HepG2 (cell line): ENCODE data around the gene SPNS3. TPM values are rescaled to one million over a fixed set of nuclear protein-coding genes. Genes with fewer than 3 reads are reported as not detected.

Experiments used
- ATAC-seq: fragments of 200-7000 bp; cut with Tn5 transposase; 3 replicates; pipeline ENCODE4 v1.9.1; 2020; ENCODE audit warnings: mild to moderate bottlenecking, moderate library complexity
- BruUV-seq: library from RNA; stranded (reverse); fragments of 400-500 nt; replicated peaks from 2 replicates; lab custom pipeline; 2021; lab: Mats Ljungman, UMichigan
- CTCF ChIA-PET: fragments of 300-600 bp; formaldehyde crosslinking; extraction: SDS; loops from one replicate; lab custom pipeline; 2021; ENCODE audit warnings: low total read pairs, inconsistent platforms, low intra/inter-chr PET ratio; lab: Yijun Ruan, JAX
- POLR2A ChIA-PET: fragments of 350-600 bp; sonication (Branson Sonifier 250); formaldehyde crosslinking; loops from one replicate; lab custom pipeline; 2020; ENCODE audit warnings: antibody characterized with exemption, inconsistent platforms; lab: Yijun Ruan, JAX
- DNase-seq: peaks from one replicate; pipeline ENCODE4 v3.0.0-alpha.2; 2015; ENCODE audit warnings: low spot score
- FAIRE-seq: peaks from 3 replicates; lab custom pipeline; 2011; peaks lifted over from hg19 to GRCh38; lab: Jason Lieb, UNC
- H2AFZ ChIP-seq: one replicate; pipeline ENCODE4 v1.6.1; 2011; ENCODE audit warnings: low read length, inconsistent platforms
- H3K27ac ChIP-seq: fragments of 300-600 bp; 3 replicates; pipeline ENCODE4 v1.8.0; 2011; ENCODE audit warnings: mixed run types, mild to moderate bottlenecking, mixed read lengths, low read length, inconsistent platforms; ENCODE audit not compliant: insufficient read depth; ENCODE audit errors: extremely low read length
- H3K27me3 ChIP-seq, 2 experiments: fragments of 200-600 bp in 1 of 2; 2 replicates in 1 of 2; 3 replicates in 1 of 2; pipeline versions ENCODE4 v1.6.0 to v1.8.0; 2011; ENCODE audit warnings: low read length in 2 of 2, mild to moderate bottlenecking in 2 of 2, moderate library complexity in 2 of 2, inconsistent platforms in 1 of 2; ENCODE audit not compliant: insufficient read depth in 2 of 2, control insufficient read depth in 1 of 2
- H3K36me3 ChIP-seq, 2 experiments: fragments of 200-600 bp in 1 of 2; replicated peaks in 1 of 2; 2 replicates in 1 of 2; 3 replicates in 1 of 2; pipeline versions ENCODE4 v1.5.1 to v1.8.0; 2011; ENCODE audit warnings: low read length in 2 of 2, inconsistent platforms in 1 of 2; ENCODE audit not compliant: insufficient read depth in 2 of 2, control insufficient read depth in 1 of 2
- H3K4me1 ChIP-seq: 2 replicates; pipeline ENCODE4 v1.5.1; 2012; ENCODE audit warnings: low read length, inconsistent platforms; ENCODE audit not compliant: insufficient read depth
- H3K4me2 ChIP-seq: 2 replicates; pipeline ENCODE4 v1.6.0; 2011; ENCODE audit warnings: low read depth, low read length, inconsistent platforms
- H3K4me3 ChIP-seq, 3 experiments: fragments of 200-600 bp in 1 of 3; sonication (generic), shearing (Covaris generic) in 1 of 3; replicated peaks in 1 of 3; 2 replicates each; pipeline ENCODE4 v1.5.1; 2011 to 2016; ENCODE audit warnings: low read length in 3 of 3, inconsistent platforms in 2 of 3, low read depth in 2 of 3, mild to moderate bottlenecking in 2 of 3, control low read depth in 1 of 3, mixed read lengths in 1 of 3; ENCODE audit not compliant: insufficient read depth in 1 of 3
- H3K79me2 ChIP-seq: one replicate; pipeline ENCODE4 v1.6.1; 2011; ENCODE audit warnings: low read length, inconsistent platforms; ENCODE audit not compliant: insufficient read depth
- H3K9ac ChIP-seq: 2 replicates; pipeline ENCODE4 v1.6.0; 2011; ENCODE audit warnings: mild to moderate bottlenecking, low read depth, low read length, inconsistent platforms; ENCODE audit not compliant: insufficient read depth
- H3K9me3 ChIP-seq: 2 replicates; pipeline ENCODE4 v1.5.1; 2012; ENCODE audit warnings: mild to moderate bottlenecking, low read length
- H4K20me1 ChIP-seq: 2 replicates; pipeline ENCODE4 v1.6.0; 2011; ENCODE audit warnings: inconsistent platforms, mild to moderate bottlenecking, low read length, moderate library complexity; ENCODE audit not compliant: insufficient read depth
- CENPBD1 ChIP-seq: sonication (generic); formaldehyde crosslinking; IDR thresholded peaks from 2 replicates; pipeline ENCODE4 v1.8.0; 2022; ENCODE audit warnings: missing genetic modification reagents, low read depth, mild to moderate bottlenecking, borderline replicate concordance
- HNF1B ChIP-seq: sonication (generic); formaldehyde crosslinking; IDR thresholded peaks from 2 replicates; pipeline ENCODE4 v1.5.1; 2020; ENCODE audit warnings: mild to moderate bottlenecking, moderate library complexity, missing genetic modification reagents
- SIN3A ChIP-seq: IDR thresholded peaks from 2 replicates; pipeline ENCODE4 v1.6.1; 2011; ENCODE audit warnings: low read depth, mild to moderate bottlenecking, control low read depth, low read length, borderline replicate concordance
- ZC3H13 ChIP-seq: sonication (generic); formaldehyde crosslinking; IDR thresholded peaks from 2 replicates; pipeline ENCODE4 v1.8.1; 2023; ENCODE audit warnings: mild to moderate bottlenecking, missing genetic modification reagents, moderate library complexity
- ZNF646 ChIP-seq: sonication (generic); formaldehyde crosslinking; IDR thresholded peaks from 2 replicates; pipeline ENCODE4 v1.9.0; 2021; ENCODE audit warnings: mild to moderate bottlenecking, missing genetic modification reagents
- ZNF773 ChIP-seq: sonication (generic); formaldehyde crosslinking; IDR thresholded peaks from 2 replicates; pipeline ENCODE4 v1.4.0; 2020; ENCODE audit warnings: missing genetic modification reagents, borderline replicate concordance
- ZNF777 ChIP-seq: sonication (generic); formaldehyde crosslinking; IDR thresholded peaks from 2 replicates; pipeline ENCODE4 v1.4.0; 2020; ENCODE audit warnings: missing genetic modification reagents
- ZZZ3 ChIP-seq: sonication (generic); formaldehyde crosslinking; IDR thresholded peaks from 2 replicates; pipeline ENCODE4 v1.4.0; 2020; ENCODE audit warnings: missing genetic modification reagents, mild to moderate bottlenecking, borderline replicate concordance
- WGBS: methylation state at CpG from one replicate; pipeline ENCODE4 v1.1.6; 2017; ENCODE audit warnings: low lambda C conversion rate; 5-methylcytosine and 5-hydroxymethylcytosine counted together
- in situ Hi-C: cut with HindIII; loops from 2 replicates; pipeline ENCODE4 v1.10.0; 2017; ENCODE audit warnings: low pct_unique_long_range_greater_than_20kb; ENCODE audit not compliant: extremely low pct_ligation_motif_present
- intact Hi-C: fragments of 100-400 bp; cut with micrococcal nuclease; formaldehyde crosslinking; loops from one replicate; pipeline ENCODE4 v1.10.0; 2022; ENCODE audit not compliant: unreplicated experiment
- polyA plus RNA-seq, 8 experiments: library from polyadenylated mRNA; depleted of rRNA in 3 of 8; stranded (reverse) in 7 of 8; unstranded in 1 of 8; fragments of >200 nt; fragmentation: Illumina TruSeq in 4 of 8; extraction: Trizol in 4 of 8; gene quantifications; 2 replicates each; pipeline versions ENCODE4 v1.2.1 to v1.2.3, GENCODE V29; 2011 to 2016; ENCODE audit warnings: low read depth in 4 of 8, missing spikeins in 1 of 8, mixed read lengths in 1 of 8; ENCODE audit not compliant: insufficient read depth in 1 of 8
- total RNA-seq, 5 experiments: library from RNA; depleted of rRNA; stranded (reverse); fragments of >200 nt; fragmentation: Illumina TruSeq; extraction: Trizol; gene quantifications; 2 replicates each; pipeline ENCODE4 v1.2.3, GENCODE V29; 2016; ENCODE audit warnings: low read depth in 1 of 5

SPNS3 gene
- total and polyA plus RNA-seq, 2 of the 13 experiments (the other 11 are each of a cell fraction or from before 2014, with no cell fraction given), result not detected

DNA sequence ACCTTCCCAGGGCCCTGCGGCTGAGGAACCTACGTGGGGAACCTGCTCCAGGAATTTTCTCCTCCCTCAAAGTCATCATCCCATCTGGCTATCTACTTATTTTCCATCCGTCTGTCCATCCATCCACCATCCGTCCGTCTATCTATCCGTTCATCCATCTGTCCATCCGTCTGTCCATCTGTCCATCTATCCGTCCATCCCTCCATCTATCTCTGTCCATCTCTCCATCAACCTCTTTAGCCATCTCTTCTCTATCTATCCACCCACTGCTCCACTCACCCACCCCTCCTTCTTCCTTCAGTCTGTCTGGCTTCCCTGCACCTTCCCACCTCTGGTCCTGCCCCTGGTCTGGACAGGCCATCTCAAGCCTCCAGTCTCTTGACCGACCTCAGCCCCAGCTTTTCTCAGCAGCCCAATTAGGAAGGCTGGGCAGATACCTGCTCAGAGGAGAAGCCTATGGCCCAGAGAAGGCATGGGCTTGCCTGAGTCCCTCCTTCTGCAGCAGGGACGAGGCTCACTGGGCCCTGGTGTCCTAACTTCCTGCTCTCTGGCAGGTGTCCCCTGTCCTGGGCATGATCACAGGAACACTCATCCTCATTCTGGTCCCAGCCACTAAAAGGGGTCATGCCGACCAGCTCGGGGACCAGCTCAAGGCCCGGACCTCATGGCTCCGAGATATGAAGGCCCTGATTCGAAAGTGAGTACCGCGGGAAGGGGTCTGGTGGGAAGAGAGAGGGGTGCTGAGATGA, 98.4 kb downstream of the SPNS3 start:
- no peaks in the 10 kb centered on the region for H3K79me2 ChIP-seq
- no TSS peak for BruUV-seq
- CTCF ChIA-PET, result no interaction called here
- H3K9me3 ChIP-seq, result no peaks in the 10 kb centered on the region
- peaks cover 16% of the 10 kb centered on the region for H3K4me1 ChIP-seq
- TF ChIP-seq HNF1B (no peak), ZNF646 (no peak), ZNF777 (CRISPR knock-in tag) (no peak), ZC3H13 (CRISPR knock-in tag) (no peak), SIN3A (no peak), ZZZ3 (CRISPR knock-in tag) (no peak), ZNF773 (CRISPR knock-in tag) (no peak), CENPBD1 (no peak)
- POLR2A ChIA-PET, result no interaction called here
- no peak overlapping the region for H2AFZ ChIP-seq
- FAIRE-seq (no peak), ATAC-seq (no peak), DNase-seq (no peak)
- intact Hi-C loops, result loop anchor here (5.0 kb wide), 1 partner anchor 110 kb away; no protein-coding TSS in a partner anchor
- 36% methylated on average over 15 of the region's 17 CpGs for WGBS
- H3K4me3 ChIP-seq, result no peak overlapping the region
- no peak overlapping the region for H3K27ac ChIP-seq
- H3K27me3 ChIP-seq, result peaks cover 6 to 40% of the 10 kb centered on the region in 2 experiments
- in situ Hi-C loops, result no loop called here
- no peak overlapping the region for H3K4me2 ChIP-seq
- H3K36me3 ChIP-seq, result no peaks in the 10 kb centered on the region
- H4K20me1 ChIP-seq, result no peaks in the 10 kb centered on the region
- no peak overlapping the region for H3K9ac ChIP-seq
